B cell (primary cell): ENCODE data around the gene EID1.

Experiments
- CTCF ChIP-seq: fragments of 200-600 bp; IDR thresholded peaks from one replicate; pipeline ENCODE4 v1.8.0; 2022; ENCODE audit warnings: antibody characterized with exemption, mild to moderate bottlenecking
- EZH2 ChIP-seq: IDR thresholded peaks from 2 replicates; pipeline ENCODE4 v1.6.1; 2012; ENCODE audit warnings: borderline replicate concordance, low read depth, mild to moderate bottlenecking, moderate library complexity, low read length; ENCODE audit not compliant: insufficient read depth, poor library complexity, severe bottlenecking

GRCh38 chr15:48891232-48891765 is 13.4 kb downstream of the EID1 start:
- TF ChIP-seq CTCF (no peak), EZH2 (no peak)
